ENCODE measurements around the gene SORL1.

DNA sequence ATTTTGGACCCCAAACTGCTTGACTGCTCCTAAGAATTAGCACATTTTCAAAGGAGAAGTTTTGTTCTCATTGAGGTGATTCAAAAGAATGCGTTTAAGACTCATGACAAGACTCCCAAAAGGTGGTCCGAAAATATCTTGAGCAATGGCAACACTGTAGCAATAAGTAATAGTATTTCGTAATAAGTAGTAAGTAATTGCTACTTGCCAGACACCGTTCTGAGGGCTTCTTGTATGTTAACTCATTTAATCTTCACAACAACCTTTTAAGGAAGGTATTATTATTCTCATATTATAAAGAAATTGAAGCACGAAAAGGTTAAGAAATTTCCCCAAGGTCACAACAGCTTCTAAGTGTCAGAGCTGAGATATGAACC lies 184.7 kb downstream of the SORL1 start:
- TF ChIP-seq POLR2A (IDR thresholded peaks at IDR 0.05) = no peak
- TF ChIP-seq, protein P1, sequence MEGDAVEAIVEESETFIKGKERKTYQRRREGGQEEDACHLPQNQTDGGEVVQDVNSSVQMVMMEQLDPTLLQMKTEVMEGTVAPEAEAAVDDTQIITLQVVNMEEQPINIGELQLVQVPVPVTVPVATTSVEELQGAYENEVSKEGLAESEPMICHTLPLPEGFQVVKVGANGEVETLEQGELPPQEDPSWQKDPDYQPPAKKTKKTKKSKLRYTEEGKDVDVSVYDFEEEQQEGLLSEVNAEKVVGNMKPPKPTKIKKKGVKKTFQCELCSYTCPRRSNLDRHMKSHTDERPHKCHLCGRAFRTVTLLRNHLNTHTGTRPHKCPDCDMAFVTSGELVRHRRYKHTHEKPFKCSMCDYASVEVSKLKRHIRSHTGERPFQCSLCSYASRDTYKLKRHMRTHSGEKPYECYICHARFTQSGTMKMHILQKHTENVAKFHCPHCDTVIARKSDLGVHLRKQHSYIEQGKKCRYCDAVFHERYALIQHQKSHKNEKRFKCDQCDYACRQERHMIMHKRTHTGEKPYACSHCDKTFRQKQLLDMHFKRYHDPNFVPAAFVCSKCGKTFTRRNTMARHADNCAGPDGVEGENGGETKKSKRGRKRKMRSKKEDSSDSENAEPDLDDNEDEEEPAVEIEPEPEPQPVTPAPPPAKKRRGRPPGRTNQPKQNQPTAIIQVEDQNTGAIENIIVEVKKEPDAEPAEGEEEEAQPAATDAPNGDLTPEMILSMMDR (IDR thresholded peaks at IDR 0.05) = no peak

Measured in testis (tissue), 2 donors.